KMS-11 (cell line): ENCODE measurements around the gene EIF1B.

Source experiments
- H2AFZ ChIP-seq: fragments of 200-600 bp; sonication (generic); 2 replicates; pipeline ENCODE4 v1.6.1; 2016; ENCODE audit warnings: antibody characterized with exemption, mixed run types, low read depth
- H3K27ac ChIP-seq: fragments of 200-600 bp; sonication (generic); 2 replicates; pipeline ENCODE4 v1.6.1; 2016; ENCODE audit warnings: mild to moderate bottlenecking, mixed run types
- H3K27me3 ChIP-seq: fragments of 200-600 bp; sonication (generic); 2 replicates; pipeline ENCODE4 v1.6.1; 2017; ENCODE audit warnings: mild to moderate bottlenecking, low read depth, mixed run types, moderate library complexity; ENCODE audit not compliant: insufficient read depth
- H3K36me3 ChIP-seq: fragments of 200-600 bp; sonication (generic); 2 replicates; pipeline ENCODE4 v1.6.1; 2017; ENCODE audit warnings: mild to moderate bottlenecking, mixed run types; ENCODE audit not compliant: insufficient read depth
- H3K4me1 ChIP-seq: fragments of 200-600 bp; sonication (generic); 2 replicates; pipeline ENCODE4 v1.6.1; 2016; ENCODE audit warnings: mild to moderate bottlenecking, low read depth, mixed run types; ENCODE audit not compliant: poor library complexity, severe bottlenecking
- H3K4me2 ChIP-seq: fragments of 200-600 bp; sonication (generic); 2 replicates; pipeline ENCODE4 v1.7.0; 2016; ENCODE audit warnings: mild to moderate bottlenecking, mixed run types
- H3K4me3 ChIP-seq: fragments of 200-600 bp; sonication (generic); IDR thresholded peaks from 2 replicates; pipeline ENCODE4 v1.6.1; 2017; ENCODE audit warnings: low read depth, low read length, mixed read lengths; ENCODE audit not compliant: insufficient read depth
- H3K79me2 ChIP-seq: fragments of 200-600 bp; sonication (generic); 2 replicates; pipeline ENCODE4 v1.6.1; 2016; ENCODE audit warnings: low read depth, mixed run types; ENCODE audit not compliant: insufficient read depth
- H3K9ac ChIP-seq: fragments of 200-600 bp; sonication (generic); 2 replicates; pipeline ENCODE4 v1.6.1; 2016; ENCODE audit warnings: mild to moderate bottlenecking, mixed run types
- H4K20me1 ChIP-seq: fragments of 200-600 bp; sonication (generic); 2 replicates; pipeline ENCODE4 v1.6.1; 2016; ENCODE audit warnings: mild to moderate bottlenecking, mixed run types; ENCODE audit not compliant: insufficient read depth
- CTCF ChIP-seq: fragments of 200-600 bp; sonication (generic); conservative IDR thresholded peaks from 2 replicates; pipeline ENCODE4 v1.6.1; 2017; ENCODE audit warnings: low read depth, mild to moderate bottlenecking, antibody characterized with exemption, low read length, moderate library complexity, mixed read lengths

The EIF1B gene

GRCh38 chr3:40309418-40309924 is at the start of gene EIF1B:
Gene EIF1B (plus strand): TSS chr3:40309707. CDS start chr3:40309942, 235 bp downstream.
- Histone ChIP-seq H3K4me1 (peaks cover 5% of the 10 kb centered on the region), H3K4me2 (peak within 1 kb of the TSS; percentile 63), H4K20me1 (no peaks in the 10 kb centered on the region), H3K36me3 (no peaks in the 10 kb centered on the region; the same call in 1 of the 2 replicates), H3K27me3 (no peaks in the 10 kb centered on the region), H3K79me2 (0 out of 2 replicates have a peak, but pooled peaks cover 9% of the 10 kb centered on the region), H3K9ac (peak within 1 kb of the TSS; percentile 91), H3K4me3 (peak within 1 kb of the TSS; percentile 61), H3K27ac (peak within 1 kb of the TSS; percentile 54), H2AFZ (peak within 1 kb of the TSS; percentile 91)
- TF ChIP-seq CTCF = peak; percentile 67

- TF ChIP-seq CTCF = no peak
- H3K27me3 ChIP-seq = no peaks in the 10 kb centered on the region
- H3K27ac ChIP-seq = no peak overlapping the region
- no peaks in the 10 kb centered on the region for H3K79me2 ChIP-seq
- H4K20me1 ChIP-seq = no peaks in the 10 kb centered on the region
- H3K4me1 ChIP-seq = no peaks in the 10 kb centered on the region
- H3K9ac ChIP-seq = no peak overlapping the region
- H3K4me3 ChIP-seq = no peak overlapping the region
- no peak overlapping the region for H3K4me2 ChIP-seq
- no peak overlapping the region for H2AFZ ChIP-seq
- no peaks in the 10 kb centered on the region for H3K36me3 ChIP-seq
Observed at GRCh38 chr3:40262331-40262730, 47.2 kb upstream of the EIF1B start.

GRCh38 chr3:40264451-40264850 is 45.1 kb upstream of the EIF1B start:
- TF ChIP-seq CTCF = no peak
- no peak overlapping the region for H3K27ac ChIP-seq
- no peaks in the 10 kb centered on the region for H3K79me2 ChIP-seq
- H2AFZ ChIP-seq = no peak overlapping the region
- no peaks in the 10 kb centered on the region for H3K27me3 ChIP-seq
- H3K9ac ChIP-seq = no peak overlapping the region
- no peaks in the 10 kb centered on the region for H3K4me1 ChIP-seq
- no peaks in the 10 kb centered on the region for H3K36me3 ChIP-seq
- H4K20me1 ChIP-seq = no peaks in the 10 kb centered on the region
- no peak overlapping the region for H3K4me2 ChIP-seq
- no peak overlapping the region for H3K4me3 ChIP-seq

- H3K4me3 ChIP-seq = no peak overlapping the region
- no peaks in the 10 kb centered on the region for H3K4me1 ChIP-seq
- H3K9ac ChIP-seq = no peak overlapping the region
- no peak overlapping the region for H2AFZ ChIP-seq
- no peak overlapping the region for H3K4me2 ChIP-seq
- H3K27ac ChIP-seq = no peak overlapping the region
- no peaks in the 10 kb centered on the region for H4K20me1 ChIP-seq
- H3K36me3 ChIP-seq = no peaks in the 10 kb centered on the region
- no peaks in the 10 kb centered on the region for H3K27me3 ChIP-seq
- H3K79me2 ChIP-seq = no peaks in the 10 kb centered on the region
- TF ChIP-seq CTCF = no peak
Observed at GRCh38 chr3:40265181-40265580, 44.3 kb upstream of the EIF1B start.
